Hematopoietic multipotent progenitor cell treated with erythropoietin and hydrocortisone succinate and interleukin-3 and kit ligand, for 17 days (in vitro differentiated cells): Measurements from ENCODE around the gene BLOC1S1.

Experiments used
- DNase-seq: peaks from one replicate; pipeline ENCODE4 v3.0.0-alpha.2; 2015; ENCODE audit warnings: low spot score

BLOC1S1 gene

DNA sequence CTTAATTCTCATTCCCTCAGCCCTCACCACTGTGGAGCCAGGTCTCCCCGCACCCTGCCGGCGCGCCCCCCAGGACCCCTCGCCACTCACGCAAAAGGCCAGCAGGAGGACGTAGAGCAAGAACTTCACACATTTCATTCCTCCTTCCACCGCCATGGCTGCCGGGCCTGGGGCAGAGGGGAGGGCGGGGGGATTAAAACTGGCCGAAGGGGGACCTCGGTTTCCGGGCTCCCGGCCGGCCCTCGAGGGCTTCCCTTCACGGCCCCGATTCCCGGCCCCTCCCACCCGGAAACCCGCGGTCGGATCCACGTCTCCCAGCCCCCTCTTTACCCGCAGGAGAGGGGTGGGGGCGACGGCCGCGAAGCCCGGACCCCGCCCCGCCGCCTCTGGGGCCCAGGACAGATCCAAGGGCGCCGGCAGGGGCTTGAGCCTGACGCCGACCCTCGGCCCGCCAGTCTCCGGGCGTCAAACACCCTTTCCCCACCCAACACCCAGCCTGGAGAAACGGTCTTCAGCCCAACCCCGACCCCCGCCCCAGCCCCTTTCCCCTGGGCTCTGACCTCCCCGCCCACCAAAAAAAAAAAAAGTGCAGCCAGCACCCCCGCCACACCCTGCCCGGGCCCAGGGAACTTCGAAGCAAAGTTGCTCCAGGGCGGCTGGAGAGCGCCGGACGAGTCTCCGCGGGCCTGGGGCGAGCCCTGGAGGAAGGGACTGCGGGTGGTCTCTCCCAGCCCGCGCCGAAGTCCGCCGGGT is 12.5 kb downstream of the BLOC1S1 start:
- no peak for DNase-seq

DNA sequence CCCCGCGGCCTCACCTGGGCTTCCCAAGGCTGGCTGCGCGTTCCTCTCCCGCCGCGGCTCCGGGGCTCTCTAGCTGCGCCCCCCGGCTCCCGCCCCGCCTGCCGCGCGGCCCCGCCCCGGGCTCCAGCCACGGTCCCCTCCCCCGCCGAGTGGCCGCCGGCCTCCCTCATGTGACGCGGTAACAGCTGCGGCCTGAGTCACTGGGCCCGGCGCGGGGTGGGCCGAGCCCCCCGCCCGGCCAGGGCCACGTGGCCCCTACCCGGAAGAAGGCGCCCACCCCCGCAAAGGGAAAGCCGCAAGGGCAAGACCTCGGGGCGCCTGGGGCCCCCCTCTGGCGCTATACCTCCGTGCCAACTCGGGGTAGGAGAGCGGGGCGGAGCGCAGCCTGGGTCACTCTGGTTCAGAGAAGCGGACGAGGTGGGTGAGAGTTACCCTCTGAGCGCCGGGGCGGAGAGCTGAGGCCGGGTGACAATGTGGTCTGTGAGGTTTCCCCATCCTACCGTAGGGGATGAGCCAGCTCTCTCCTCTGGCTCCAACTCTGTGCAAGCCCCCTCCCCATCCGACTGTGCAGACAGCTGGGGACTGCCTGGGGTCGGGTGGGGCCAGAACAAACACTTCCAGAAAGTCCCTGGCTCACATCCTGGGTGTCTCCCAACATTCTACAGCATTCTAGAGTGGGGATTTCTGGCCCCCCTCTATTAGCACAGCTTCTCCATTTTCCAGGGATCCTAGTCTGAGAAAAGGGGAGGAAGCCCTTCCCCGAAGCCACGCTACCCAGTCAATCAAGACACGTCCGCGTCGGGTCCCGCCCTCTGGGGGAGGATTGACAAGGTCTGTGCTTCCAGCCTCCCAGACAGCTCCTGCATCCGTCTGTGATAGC is 13.3 kb downstream of the BLOC1S1 start, which contains the start of gene CD63:
Gene CD63, minus strand, starts transcription at position 71 of the 880 bp plus-strand sequence. CDS start 668 bp downstream, outside the sequence.
- peak; percentile 21 for DNase-seq

DNA sequence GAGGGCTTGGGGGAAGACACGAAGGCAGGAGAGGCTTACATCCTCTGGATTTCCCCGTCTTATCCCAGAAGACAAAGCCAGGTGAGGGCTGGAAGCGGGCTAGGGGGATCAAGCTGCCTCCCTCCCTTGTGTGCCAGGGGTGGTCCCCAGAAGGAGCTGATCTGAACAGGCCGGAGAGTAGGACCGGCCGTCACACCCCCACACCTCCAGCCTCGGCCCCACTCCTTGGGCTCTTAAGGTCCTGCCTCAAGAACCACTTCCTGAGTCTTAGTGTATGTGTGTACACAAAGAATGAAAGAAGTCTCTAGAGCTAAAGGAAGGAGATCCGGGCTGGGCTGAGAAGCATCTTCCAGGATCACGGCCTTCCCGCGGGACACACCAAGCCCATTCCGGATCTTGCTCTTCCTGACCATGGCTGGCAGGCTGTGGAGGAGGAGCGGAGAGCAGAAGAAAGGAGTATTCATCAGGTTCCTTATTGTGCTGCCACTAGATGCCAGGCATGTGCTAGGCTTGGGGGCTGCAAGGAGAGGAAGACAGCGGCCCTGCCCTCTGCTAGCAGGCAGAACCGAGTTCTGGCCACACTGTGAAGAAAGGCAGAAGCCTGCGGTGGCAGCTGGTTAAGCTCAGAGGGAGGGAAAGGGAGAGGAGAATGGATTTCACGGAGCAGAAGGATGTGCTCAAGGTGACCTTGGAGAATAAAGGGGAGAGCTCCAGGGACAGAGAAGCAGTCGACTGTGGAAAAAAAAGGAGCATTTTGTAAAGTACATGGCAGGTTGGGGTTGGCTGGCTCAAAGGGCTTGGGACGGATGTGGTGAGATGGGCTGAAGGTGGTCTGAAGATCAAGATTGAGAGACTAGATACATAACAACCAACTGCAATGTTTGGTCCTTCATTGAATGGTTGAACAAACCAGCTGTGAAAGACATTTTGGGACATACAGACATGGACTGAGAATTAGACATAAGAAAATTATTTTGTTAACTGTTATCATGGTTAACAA is 14.3 kb downstream of the BLOC1S1 start:
- DNase-seq, result no peak

DNA sequence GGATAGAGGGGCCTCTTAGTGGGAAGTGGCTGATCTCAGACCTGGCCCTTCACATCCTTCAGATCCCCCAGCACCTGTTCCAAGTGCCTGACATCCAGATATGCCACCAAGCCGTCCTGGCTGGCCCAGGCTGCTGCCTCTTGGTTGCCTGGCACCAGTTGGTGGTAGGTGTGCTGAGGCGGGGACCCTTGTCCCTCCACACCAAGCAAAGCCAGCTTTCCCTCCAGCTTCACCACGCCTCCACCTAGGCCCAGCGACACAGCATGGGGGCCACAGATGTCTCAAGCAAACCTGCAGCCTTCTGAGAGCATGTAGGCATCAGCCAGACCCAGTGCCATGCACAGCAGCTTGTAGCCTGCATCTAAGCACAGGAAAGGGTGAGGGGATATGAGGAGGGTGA is 16.4 kb downstream of the BLOC1S1 start:
- DNase-seq, result no peak

DNA sequence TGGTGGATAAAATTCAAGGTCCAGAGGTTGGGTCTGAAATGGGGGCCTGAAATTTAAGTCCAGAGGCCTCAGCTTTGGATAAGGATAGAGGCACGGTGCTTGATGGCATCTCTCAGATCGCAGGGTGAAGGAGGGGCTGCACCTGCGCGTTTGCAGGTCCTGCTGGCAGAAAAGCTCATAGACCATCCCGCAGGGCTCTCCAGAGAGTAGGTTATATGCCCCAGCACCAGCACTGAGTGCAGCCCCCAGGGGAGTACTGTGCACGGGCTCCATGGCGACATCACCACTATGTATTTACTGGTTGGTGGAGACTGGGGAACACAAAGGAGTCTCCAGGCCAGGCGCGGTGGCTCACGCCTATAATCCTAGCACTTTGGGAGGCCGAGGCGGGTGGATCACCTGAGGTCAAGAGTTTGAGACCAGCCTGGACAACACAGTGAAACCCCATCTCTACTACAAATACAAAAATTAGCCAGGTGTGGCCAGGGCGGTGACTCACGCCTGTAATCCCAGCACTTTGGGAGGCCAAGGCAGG is 17.2 kb downstream of the BLOC1S1 start:
- DNase-seq, result no peak

DNA sequence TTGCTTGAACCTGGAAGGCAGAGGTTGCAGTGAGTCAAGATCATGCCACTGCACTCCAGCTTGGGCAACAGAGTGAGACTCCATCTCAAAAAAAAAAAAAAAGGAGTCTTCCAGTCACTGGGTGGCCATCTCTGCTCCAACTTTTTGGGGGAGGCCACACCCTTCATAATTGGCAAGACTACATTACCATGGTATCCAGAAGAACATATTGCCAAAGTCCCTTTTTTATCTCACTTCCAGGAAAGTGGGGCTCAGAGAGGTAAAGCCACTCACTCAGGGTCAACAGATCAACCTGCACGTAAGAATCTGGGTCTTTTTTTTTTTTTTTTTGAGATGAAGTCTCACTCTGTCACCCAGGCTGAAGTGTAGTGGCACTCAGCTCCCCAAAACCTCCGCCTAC is 18.0 kb downstream of the BLOC1S1 start:
- DNase-seq, result no peak

DNA sequence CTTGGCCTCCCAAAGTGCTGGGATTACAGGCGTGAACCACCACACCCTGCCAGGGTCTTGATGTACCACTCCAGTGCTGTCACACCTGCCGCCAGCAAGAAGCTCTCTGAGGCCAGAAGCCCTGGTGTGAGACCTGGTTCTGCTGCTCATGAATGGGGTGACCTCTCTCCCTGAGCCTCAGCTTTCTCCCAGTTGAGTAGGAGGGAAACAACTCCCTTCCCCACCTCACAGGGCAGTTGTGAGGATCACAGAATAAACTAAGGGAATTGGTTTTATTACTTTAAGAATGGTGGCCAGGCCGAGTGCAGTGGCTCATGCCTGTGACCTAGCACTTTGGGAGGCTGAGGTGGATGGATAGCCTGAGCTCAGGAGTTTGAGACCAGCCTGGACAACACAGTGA is 18.7 kb downstream of the BLOC1S1 start:
- no peak for DNase-seq

DNA sequence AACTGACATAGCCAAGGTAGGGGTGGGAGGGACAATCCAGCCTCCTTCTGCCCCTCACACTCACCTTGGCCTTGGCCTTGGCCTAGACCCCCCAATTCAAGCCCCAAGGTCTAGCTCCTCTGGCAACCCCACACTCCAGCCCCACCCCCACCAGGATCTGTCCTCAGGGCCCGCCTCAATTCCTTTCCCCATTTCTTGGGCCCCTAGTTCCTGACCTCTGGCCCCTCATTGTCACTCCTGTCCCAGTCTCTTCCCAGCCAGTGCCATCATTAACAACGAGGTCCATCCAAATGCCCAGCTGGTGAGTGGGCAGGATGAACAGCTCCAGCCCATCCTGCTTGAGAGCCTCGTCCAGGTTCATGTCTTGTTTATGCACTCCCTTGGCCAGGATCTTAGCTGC is 20.2 kb downstream of the BLOC1S1 start:
- no peak for DNase-seq

DNA sequence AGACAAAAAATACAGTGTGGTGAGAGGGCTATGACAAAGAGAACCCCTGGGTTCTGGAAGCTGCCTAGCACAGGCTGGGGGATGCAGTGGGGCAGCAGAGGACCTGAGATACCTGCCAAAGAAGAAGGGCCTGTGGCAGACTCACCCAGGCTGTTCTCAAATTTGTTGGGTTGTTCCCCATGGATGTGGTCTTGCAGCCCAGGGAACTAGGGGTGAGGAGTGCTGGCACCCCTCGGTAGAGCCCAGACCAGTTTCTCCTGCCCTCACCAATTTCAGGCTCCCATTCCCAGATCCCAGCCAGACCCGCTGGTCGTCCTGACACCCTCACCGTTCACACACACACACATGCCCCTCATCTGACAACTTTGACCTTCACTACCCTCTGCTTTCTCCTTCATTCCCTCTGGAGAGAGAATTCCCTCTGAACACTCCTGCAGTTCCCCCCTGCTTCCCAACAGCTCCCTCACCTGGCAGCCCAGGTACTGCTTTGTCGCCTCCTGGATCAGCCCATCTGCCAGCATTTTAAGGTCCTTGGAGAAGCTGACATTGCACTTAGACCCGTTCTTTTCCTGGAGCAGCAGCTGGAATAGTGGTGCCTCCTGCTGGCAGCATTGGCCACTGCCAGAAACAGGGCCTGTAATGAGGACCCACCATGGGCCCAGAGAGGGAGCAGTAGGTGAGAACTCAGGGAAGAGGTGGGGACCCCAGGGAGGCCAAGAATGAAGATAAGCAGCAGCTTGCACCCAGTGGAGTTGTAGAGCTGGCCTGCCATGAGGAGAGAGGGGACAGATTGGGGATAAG is 21.1 kb downstream of the BLOC1S1 start:
- peak; percentile 50 for DNase-seq

DNA sequence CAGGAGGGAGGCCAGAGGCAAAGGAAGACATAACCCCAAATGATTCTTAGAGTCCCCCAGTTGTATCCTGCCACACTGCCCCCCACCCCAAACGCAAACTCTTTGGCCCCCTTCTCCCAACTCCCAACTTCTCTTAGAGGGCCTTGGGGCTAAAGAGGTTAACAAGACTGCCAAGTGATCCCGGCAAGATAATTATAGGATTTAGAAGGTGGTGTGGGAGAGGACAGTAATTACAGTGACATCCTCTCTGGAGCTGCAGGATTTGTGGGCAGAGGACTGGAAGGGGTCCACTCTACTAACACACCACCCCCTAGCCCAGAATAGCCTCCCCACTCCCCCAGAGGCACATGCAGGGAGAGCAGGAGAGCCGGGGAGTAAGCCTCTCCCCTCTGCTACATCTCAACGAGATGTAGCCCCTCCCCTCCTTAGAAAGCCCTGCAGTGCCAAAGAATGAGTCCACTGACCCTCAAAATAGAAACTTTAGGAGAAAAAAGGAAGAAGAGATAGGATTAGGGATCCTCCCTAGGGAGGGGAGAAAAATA is 21.8 kb downstream of the BLOC1S1 start:
- DNase-seq, result no peak

DNA sequence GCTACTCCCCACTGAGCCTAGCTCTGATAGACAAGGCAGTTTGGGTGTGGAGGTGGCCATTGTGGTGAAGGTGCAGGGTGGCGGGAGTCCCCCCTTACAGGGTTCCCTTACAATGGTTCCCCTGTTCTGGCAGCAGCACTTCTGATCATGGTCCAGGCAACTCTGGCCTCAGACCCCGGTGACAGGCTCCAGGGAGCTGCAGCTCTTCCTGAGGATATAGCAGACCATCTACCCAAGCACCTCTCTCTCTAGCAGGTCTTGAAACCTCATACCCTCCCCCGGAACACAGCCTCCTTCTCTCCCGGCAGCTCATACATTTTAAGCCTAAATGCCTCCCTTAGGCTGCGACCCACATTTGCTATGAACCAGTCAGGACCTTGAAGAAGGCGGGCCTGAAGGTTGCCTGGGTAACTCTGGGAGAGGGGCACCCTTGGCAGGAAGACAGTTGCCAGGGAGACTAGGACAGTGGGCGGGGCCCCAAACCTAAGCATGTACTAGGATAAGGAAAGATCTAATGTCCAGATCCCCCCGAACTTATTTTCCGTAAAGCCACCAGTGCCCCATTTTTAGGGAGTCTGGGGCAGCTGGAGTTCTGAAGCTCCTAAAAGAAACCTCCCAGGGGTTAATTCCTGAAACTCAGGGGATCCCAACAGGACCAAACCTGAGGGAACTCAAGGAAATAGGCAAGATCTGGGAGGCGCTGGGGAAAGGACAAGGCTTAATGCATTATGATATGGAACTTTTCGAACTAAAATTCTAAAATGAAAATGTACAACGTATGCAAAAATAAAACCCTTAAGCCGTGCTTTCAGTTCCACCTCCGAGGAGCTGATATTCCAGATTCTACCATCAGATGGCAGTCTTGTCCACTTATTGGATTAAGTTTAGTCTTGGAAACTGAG is 22.5 kb downstream of the BLOC1S1 start:
- peak; percentile 88 for DNase-seq

DNA sequence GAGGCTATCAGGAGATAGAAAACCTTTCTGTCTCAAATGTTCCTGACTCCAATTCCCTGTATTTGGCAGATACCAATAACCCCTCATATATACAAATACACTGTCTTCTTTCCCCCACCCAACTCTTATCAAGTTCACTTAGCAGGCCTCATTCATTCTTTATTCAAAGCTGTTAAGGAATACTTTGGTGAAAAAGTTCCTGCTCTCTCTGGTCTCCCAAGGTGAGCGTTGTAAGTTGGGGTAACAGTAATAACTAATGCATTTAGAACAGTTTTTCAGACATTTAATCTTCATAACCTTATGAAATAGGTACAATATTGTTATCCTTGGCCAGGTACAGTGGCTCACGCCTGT is 23.2 kb downstream of the BLOC1S1 start:
- no peak for DNase-seq

DNA sequence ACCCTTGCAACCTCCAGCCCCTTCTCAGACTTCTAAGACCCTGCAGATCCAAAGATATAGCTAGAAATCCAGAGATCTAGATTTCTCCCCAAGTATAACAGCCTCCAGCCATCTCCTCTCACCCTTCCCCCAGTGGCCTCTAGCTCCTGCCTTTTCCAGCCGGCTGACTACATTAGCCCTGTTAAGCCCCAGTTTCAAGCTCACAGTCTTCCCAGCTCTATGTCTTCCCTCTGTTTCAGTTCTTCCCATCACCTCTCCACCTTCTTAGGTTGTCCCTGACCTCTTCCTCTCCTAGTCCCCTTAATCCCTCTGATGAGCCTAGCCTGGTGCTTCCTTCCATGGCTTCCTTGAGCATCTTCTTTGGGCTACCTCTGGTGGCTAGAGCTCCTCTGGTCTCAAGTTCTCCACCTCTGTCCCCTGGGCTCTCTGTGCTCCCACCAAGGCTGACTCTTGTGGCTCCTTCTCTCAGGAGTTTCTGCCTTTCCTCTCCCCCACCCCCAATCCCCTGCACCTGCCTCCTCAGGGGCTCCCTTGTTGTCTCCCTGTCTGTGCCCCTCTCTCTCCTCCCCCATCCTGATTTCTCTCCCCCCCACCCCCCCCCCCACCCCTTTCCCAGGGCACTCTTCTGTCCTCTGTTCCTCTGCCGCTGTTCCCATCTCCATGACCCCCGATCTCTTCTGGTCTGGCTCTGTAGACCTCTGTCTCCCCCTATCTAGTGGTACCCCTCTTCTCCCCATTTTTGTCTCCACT is 26.3 kb downstream of the BLOC1S1 start:
- DNase-seq, result no peak

DNA sequence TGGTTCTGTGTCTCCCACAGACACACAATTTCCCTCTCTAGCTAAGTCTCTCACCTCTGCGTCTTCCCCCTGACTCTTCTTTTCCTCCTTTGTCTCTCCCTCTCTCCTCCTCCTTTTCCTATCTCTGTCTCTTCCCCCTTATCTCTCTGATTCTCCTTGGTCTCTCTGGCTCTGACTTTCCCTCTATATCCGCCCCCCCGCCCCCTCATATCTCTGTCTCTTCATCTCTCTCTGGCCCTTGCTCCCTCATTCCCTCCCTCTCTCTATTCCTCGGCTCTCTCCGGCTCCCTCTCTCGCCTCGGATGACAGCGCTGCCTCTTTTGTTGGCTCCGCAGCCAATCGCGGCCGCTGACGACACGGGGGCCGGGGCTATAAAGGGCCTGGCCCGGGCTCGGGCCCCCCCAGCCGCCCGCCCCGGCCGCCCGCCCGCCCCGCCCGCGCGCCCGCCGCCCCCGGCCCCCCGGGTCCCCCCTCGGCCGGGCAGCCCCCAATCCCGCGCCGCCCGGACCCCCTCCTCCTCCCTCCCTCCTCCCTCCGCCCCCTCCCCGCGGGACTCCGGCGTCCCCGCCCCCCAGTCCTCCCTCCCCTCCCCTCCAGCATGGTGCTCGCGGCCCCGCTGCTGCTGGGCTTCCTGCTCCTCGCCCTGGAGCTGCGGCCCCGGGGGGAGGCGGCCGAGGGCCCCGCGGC is 27.0 kb downstream of the BLOC1S1 start, which contains the start of gene GDF11:
Gene GDF11, plus strand, starts transcription at position 404 of the 687 bp plus-strand sequence. Its CDS starts 195 bp downstream, at position 599.
- no peak for DNase-seq

DNA sequence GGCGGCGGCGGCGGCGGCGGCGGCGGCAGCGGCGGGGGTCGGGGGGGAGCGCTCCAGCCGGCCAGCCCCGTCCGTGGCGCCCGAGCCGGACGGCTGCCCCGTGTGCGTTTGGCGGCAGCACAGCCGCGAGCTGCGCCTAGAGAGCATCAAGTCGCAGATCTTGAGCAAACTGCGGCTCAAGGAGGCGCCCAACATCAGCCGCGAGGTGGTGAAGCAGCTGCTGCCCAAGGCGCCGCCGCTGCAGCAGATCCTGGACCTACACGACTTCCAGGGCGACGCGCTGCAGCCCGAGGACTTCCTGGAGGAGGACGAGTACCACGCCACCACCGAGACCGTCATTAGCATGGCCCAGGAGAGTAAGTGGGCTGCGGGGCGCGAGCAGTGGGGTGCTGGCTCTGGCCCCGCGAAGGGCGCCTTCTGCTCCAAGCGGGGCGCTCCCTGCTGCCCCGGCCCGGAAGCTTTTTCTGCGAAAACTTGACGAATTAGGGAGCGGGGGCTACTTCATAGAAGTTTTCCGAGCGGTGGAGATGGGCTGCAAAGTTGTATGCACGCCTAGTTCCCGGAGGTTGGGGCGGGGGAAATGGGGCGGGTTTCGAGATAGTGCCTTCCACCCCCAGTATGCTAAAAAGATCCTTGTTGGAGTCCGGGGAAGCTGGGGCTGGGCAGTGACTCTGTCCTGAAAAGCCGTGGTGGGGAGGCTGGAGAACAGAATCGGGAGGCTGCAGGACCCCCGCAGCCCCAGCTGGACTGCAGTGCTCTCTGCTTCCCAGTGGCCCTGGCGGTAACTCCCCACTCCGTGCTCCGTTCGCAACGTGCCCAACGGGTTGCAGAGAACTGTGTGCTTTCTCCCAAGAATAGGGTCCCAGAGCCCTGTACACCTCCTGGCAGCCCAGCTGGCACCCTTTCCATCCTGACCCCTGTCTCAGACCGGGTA is 27.8 kb downstream of the BLOC1S1 start:
- DNase-seq, result no peak

DNA sequence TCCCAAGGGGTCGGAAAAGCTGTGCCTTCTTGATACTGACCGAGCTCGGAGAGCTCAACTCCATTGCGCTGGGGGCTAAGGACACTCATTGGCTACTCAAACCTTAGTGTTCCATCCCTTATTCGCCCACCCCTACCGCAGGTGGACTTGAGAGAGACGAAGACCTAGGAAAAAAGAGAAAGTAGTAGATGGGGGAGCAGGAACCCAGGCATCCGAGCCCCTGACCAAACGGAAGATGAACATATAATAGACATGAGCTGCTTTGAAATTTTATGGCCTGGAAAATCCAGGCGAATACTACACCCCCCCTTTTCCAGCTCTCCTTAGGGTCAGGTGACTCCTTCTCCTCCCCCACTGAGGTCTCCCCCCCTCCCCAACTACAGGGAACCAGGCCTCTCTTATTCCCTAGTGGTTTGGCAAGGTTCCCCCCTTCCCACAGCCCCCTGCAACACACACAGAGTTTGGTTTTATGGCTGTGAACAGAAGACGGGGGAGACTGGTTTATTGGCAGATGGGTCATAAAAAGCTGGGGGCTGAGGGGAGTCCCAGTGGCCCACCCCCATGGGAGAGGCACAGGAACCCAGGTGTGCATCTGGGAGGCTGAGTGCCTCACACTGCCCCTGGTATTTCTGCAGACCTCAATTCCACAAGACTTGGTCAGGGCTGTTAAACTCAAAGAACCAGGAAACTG is 28.6 kb downstream of the BLOC1S1 start:
- DNase-seq, result no peak
